HG03460 (cell line): Measurements from ENCODE around the gene MED25.

Experiments used
- ATAC-seq: cut with Tn5 transposase; IDR thresholded peaks from one replicate; pipeline ENCODE4 v1.9.1; 2021; ENCODE audit not compliant: unreplicated experiment

MED25 gene

DNA sequence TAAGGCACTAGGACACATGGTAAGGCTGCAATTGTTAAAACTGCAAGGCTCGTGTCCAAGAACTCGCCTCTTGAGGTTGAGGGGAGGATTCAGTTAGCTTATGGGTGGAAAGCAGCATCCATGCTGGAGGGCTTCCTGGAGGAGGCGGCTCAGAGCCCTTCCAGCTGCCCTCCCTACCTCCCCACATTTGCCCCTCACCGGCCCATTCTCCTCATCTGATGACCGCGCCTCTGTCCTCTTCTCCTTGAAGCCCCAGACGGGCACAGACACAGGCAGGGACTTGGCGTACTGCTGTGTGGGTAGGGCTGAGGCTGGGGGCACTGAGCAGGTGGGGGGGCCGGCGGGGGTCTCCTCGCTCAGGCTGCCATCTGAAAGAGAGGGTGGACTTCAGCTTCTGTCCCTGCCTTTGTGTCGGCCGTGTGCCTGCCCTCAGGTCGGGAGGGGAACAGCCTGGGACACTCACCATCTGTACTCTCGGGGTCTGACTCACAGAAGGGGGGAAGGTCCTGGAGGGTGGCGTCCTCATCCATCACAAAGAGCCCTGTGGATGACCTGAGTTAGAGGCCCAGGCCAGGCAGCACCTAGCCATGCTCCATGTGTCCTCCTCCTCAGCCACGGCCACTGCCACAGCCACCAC lies 53.4 kb downstream of the MED25 start:
- ATAC-seq = no peak

DNA sequence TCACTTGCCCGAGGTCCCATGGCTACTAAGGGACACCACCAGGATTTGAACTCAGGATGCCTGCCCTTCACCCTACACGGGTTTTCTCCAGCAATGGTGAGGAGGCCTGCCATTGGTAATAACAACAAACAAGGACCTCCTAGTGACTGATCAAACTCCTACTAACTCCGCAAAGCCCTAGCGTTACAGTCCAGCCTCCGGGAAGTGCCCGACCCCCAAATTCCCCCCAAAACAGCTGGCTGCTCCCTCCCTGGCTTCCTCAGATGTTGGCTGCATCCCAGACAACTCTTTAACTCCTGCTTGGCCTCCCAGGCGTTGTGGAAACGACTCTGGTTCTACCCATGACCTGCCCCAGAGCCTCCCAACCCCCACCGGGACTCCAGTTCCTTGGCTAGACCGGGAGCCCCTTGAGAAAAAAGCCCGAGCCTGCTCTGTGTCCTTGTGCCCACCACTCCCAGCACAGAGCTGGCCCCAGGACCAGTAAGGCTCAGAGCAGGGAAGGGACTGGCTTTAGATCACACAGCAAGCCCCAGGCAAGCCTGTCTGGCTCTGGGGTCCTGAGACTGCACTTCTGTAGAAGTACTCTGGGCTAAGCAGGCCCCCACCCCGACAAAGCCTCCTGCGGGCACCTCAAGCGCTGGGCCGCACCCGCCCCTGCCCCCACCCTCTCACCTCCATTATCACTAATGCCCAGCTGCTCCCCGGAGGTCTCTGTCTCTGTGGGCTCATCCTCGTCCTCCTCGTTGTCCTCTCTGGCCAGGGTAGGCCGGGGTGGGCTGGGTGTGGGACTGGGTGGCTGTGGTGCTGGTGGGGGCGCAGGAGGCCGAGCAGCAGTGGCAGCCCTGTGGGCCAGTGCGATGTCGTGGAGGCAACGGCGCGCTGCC lies 54.4 kb downstream of the MED25 start:
- ATAC-seq = no peak

DNA sequence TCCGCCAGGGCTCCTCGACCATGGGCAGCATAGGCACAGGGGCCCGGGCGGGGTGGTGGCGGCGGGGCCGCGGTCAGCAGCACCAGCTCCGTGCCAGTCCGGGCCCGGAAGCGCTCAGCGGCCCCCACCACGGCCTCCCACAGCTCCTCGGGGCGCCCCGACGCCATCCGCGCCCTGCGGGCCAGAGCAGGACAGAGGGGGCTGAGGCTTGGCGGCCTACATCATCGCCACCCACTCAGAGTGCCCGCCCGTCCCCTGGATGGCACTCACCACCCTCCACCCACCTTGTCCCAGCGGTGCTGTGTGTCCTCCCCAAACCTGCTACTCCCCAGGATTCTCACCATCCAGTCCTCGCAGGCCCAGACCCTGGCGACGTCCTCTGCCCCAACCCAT lies 55.0 kb downstream of the MED25 start:
- ATAC-seq = no peak

DNA sequence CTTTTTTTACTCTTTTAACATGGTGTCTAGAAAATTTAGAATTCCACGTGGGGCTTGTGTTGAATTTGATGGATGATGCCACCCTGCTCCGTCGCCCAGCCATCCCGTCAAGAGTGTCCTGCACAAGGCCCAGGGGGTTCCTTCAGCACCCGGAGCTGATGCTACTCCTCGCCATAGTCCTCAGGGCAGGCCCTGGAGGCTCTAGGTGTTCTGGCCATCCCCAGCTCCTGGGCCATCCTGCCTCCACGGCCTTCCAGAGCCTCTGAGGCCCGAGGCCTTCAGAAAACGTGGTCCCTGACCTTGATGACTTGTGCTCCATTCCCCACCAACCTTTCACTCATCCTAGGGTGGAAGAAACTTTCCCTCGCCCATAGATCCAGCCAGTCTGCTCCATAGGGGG lies 55.7 kb downstream of the MED25 start:
- no peak for ATAC-seq

DNA sequence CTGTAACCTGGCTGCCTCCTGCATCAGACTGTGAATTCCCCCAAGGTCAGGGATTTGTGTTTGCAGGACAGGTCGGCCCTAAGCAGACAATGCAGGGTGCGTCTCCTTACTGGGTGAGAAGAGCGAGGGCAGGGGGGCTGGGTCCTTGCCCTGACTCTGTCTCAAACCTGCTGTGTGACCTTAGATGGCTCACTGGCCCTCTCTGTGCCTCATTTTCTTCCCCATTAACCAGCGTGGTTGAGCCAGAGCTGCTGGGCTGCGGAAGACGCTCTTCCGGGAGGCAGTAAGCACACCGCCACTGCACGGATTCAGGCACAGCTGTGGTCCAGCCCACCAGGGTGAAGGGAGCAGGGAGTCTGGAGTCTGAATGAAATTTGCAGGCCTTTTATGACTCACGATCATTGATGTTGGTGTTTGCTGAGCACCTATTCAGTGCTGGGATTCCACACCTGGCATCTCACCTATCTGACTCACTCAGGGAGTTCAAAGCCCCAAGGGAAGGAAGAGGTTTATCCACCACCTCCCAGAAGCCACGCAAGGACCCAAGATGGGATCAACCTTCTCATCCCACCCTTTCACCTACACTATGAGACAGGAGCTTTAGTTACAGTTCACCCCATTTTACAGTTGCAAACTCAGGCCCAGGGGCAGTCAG lies 56.5 kb downstream of the MED25 start:
- ATAC-seq = no peak

DNA sequence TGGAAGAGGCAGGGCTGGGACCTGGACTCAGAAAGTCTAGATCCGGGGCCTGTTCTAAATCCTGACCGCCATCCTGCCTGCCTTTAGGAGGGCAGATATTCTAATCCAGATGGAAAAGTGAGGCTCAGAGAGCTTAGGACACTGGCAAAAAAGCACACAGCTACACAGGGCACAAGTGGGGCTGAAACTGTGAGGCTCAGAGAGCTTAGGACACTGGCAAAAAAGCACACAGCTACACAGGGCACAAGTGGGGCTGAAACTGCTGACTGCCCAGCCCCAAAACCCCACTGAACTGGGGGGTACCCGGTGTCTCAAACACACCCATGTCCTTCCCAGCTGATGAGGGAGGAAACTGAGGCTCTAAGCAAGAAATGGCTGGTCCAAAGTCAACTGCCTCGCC lies 57.1 kb downstream of the MED25 start:
- no peak for ATAC-seq

DNA sequence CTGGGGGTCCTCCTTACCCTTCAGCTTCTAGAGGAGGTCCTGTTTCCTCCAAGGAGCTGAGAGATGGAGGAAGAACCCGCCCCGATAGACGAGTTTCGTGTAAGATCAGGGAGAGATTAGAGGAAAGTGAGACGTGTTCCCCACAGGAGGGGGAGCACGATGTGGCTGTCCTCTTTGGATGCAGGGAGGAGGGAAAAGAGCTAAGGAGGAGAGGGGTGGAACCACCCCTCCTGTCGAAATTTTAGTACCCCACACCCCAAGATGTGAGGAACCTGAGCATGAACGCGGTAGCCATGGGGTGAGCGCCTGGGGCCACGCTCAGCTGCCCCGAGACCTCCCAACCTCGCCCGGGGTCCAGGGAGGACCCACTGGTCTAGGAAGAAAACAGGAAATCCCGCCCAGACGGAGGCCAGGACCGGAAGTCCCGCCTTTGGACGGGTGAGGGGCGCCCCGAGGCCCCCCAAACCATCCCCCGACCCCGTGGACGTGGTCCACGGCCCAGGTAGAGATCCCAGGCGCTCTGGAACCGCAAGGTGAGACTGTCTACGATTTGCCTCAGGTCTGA lies 57.9 kb downstream of the MED25 start:
- no peak for ATAC-seq

DNA sequence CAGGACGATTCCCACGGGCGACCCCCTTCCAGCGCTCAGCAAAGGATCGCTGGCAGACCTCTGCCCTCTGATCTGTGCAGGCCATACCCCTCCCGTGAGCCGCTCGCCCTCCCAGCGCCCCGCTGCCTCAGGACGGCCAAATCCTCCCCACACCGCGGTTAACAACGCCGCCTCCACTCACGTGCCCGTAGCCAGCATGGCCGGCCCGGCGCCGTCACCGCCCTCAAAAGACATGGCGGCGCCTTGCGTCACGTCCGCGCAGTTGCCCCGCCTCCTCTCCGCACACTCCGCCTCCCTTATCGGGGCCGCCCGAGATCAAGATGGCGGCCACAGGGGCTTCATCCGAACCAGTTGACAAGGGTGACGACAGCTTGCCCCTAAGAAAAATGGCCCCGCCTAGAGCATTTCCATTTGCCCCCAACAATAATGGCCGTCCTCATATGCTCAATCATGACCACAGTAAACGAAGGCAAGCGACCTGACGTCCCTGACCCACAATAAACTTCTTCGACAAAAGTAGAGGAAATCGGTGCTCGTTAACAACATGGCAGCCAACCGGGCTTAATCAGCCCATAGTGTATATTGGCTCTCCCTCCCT lies 58.4 kb downstream of the MED25 start:
- ATAC-seq = peak; percentile 48

DNA sequence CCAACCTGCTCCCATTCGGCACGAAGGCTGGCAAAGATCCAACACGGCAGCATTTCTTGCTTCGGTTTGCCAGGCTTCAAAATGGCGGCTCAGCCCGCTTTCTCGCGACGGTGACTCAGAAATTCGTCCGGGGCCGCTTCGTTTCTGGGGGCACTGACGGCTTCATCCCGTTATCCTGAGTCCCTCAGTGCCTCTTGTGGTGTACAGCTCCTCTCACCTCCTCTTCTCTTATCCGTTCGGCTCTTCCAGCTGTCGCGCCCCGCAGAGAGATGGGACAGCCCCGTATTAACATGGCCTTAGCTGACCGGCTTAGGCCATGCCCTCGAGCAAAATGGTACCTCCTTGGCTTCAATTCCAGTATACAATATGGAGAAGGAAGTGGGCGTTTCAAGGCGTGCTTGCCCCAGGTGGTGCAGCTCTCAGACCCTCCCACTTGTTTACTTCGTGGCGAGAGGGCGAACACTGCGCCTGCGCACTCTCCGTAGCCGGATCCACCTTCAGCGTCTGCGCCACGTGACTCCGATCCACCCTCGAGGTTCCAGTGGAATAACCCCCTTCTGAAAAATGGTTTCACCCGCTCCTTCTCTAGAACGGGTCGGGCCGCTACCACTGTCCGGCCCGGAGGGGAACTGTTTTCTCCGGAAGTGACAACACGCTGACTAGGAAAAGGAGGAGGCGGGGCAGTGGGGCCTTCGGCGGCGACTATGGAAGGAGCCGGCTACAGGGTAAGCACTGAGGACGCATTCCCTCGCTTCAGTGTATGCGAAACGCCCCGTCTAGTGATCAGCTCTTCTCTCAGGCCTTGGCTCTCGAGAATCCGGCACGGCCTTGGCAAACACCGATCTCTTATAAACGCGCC lies 59.2 kb downstream of the MED25 start, which contains the start of the genes AKT1S1 and TBC1D17:
Gene AKT1S1, minus strand, starts transcription at position 336 of the 859 bp plus-strand sequence. CDS start 4,060 bp downstream, outside the sequence.
Gene TBC1D17, plus strand, starts transcription at position 683 of the 859 bp plus-strand sequence. Its CDS starts 22 bp downstream, at position 705.
- ATAC-seq = peak; percentile 51

DNA sequence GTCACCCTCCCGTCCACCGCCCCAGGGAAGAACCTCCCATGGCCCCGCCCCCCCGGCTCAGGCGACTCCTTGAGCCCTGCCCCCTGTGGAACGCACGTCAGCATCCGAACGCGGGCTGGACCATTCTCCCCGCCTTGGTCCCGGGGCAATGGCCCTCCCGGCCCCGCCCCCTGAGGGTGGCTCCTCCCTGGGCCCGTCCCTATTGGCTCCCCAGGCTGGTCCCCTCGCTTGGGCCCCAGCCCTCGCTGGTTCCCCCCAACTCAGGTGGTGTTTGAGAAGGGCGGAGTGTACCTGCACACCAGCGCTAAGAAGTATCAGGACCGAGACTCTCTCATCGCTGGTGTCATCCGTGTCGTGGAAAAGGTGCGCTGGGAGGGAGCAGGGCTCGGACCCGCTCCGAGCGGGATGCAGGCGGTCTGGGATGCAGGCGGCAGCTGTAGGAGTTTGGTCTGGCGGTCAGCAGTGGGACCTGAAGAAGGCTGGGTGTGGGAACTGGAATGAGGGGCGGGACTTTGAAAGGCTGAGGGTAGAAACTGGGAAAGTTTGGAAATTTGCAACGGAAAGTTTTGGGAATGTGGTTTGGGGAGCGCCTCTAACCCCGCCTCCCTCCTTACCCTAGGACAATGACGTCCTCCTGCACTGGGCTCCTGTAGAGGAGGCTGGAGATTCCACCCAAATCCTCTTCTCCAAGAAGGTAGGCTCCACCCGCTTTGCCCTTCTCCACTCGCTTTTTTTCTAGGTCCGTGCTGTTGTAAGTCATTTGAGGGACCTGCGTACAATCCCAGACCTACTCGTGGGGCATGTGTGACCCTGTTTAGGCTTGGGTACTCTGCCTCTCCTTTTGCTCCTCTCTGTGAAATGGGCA lies 60.0 kb downstream of the MED25 start:
- peak; percentile 44 for ATAC-seq

DNA sequence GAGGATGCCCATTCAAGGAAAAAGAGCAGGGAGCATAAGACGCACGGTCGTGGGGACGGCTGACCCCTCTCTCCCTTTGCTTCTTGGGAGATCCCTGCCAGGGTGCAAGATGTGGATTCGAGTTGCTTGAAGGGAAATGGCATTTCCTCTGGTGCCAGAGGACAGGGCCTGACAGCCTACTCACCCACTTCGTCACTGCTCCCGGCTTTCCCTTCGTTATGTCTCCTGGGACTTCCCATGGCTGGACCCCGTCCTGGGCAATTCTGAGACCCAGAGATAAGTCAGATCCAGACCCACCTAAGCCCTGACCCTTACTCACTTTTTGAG lies 60.6 kb downstream of the MED25 start:
- no peak for ATAC-seq

DNA sequence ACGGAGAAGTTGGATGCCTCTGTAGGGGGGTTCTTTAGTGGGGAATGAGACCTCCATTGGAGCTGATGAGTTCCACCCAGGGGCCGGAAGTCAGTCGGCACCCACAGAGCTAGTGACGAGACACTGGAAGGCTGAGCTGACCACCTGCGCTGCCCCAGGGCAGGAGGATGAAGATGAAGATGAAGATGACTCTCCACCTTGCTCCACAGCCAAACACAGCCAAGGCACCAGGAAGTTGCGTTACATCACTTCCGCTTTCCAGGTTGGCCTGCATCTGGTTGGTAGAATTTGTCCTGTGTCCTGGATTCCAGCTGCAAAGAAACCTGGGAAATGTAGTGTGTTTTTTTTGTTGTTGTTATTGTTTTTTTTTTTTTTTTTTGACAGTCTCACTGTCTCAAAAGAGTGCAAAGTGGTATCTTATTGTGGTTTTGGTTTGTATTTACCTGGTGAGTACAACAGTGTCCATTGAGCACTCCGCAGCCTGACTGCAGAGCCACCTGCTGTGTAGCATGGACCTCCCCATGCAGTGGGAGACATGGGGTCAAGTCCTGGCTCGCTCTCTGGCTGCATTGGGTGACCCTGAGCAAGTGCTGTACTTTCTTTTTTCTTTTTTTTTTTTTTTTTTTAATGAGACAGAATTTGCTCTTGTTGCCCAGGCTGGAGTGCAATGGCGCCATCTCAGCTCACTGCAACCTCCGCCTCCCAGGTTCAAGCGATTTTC lies 61.3 kb downstream of the MED25 start:
- no peak for ATAC-seq

DNA sequence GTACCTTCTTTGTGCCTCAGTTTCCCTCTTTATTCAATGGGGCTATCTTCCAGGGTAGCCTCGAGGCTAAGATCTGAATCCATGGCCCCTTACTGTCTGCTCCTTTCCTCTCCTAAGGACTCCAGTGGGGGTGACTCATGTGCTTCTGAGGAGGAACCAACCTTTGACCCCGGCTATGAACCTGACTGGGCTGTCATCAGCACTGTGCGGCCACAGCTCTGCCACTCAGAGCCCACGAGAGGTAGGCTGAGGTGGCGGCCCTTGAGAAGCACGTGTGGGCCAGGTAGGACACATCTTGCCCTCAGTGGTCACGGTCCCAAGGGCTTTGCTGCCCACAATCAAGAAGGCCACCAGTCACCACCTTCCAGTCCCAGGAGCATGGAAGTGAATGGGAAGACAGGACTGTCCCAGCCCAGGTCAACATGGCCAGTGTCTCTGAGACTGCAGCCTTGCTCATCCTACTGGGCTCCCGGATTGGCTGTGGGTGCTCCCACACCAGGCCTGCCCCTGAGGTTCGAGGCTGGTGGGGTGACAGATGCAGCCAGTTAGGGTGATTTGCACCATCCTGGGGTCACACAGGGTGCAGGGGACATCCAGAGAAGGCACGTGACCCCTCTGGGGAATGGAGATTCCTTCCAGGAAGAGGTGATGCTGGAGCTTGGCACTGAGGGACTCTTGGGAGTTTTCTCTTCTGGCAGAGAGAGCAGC lies 62.2 kb downstream of the MED25 start:
- ATAC-seq = no peak

DNA sequence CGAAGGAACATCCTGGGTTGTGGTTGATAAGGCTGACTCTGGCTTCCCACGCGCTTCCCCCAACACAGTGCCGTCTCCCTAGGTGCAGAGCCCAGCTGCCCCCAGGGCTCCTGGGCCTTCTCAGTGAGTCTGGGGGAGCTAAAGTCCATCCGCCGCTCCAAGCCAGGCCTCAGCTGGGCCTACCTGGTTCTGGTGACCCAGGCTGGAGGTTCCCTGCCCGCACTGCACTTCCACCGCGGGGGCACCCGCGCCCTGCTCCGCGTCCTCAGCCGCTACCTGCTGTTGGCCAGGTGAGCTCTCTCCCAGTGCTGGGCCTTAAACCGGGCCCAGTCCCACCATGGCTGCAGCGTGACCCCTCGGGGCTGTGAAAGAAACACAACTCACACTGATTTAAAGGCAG lies 63.1 kb downstream of the MED25 start:
- ATAC-seq = no peak

DNA sequence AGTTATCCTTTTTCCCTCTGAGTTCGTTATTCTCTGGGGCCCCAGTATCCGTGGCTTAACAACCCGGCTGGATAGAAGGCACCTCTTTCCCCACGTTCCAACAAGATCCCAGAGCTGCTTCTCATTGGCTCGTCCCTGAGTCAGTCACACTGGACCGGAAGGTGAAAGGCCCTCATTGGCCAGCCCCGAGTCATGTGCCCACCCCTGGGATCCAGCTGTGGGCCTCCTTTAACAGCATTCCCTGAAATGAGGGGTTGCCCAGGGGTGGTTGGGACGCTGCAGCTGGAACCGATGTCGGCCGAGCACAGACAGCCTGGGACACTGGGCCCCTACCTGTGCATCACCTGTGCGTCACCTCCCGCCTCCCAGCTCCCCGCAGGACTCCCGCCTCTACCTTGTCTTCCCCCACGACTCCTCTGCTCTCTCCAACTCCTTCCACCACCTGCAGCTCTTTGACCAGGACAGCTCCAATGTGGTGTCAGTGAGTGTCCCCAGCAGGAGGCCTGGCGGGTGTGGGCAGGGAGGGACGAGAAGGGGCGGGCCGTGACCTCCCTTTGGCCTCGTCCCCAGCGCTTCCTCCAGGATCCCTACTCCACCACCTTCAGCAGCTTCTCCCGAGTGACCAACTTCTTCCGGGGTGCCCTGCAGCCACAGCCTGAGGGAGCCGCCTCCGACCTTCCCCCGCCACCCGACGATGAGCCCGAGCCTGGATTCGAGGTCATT lies 63.7 kb downstream of the MED25 start:
- ATAC-seq = no peak

DNA sequence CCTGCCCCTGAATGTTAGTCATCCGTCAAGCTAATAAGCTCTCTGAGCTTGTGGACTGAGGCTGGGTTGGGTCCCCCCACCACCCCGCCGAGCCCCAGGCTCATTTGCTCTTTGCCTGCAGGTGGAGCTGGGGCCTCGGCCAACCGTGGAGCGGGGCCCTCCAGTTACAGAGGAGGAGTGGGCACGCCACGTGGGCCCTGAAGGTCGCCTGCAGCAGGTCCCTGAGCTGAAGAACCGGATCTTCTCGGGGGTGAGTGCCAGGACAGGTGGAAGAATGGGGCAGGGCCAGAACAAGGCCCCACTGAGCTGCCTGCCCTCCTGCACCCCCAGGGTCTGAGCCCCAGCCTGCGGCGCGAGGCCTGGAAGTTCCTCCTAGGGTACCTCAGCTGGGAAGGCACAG lies 64.6 kb downstream of the MED25 start:
- no peak for ATAC-seq

DNA sequence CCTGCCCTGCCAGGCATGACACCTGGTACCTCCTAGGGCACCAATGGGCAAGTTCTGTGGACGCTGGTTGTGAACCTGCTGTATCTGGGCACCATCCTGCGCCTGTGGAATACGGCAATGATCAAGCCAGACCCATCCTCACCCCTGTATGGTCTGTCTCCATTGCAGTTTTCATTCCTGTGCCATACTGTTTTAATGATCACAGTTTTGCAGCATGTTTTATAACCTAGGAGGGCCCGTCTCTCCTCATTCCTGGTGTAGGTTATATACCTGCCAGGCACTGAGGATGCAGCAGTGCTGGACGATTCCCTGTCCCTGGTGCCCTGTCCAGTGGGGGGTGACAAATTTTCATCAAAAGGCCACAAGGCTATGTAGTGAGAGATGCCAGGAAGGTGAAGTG lies 65.0 kb downstream of the MED25 start:
- ATAC-seq = no peak
